Measurements from ENCODE around the gene MARK2.

MARK2 gene

DNA sequence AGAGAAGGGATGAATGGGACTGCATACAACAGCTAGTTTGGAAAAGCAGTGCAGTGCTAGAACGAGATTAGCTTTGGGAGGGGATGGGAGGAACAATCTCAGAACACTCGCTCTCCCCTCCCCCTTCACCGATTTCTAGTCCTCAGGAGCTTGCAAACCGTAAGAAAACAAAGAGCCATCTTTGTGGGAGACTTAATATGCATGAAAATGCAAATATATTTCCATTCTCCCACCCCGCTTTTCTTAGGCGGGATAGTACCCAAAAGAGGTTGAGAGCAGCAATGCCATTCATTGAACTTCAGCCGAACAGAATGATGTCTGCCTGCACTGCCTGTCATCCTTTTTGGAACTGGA is 24.6 kb upstream of the MARK2 start:
- H3K4me3 Mint-ChIP-seq, result peak overlapping the region; percentile 76 to 79
- H3K27ac Mint-ChIP-seq, result peak overlapping the region; percentile 0 to 39
- ATAC-seq (replicated peaks), result no peak
- no peak for DNase-seq
- peaks cover 12% of the 10 kb centered on the region for H3K36me3 Mint-ChIP-seq (ENCODE audit: insufficient read depth)
- H3K4me1 Mint-ChIP-seq (ENCODE audit: low read depth in 2 of 2), result peaks cover 9 to 14% of the 10 kb centered on the region in 2 donors
- H3K9me3 Mint-ChIP-seq, result no peaks in the 10 kb centered on the region
- no peaks in the 10 kb centered on the region for H3K27me3 Mint-ChIP-seq

DNA sequence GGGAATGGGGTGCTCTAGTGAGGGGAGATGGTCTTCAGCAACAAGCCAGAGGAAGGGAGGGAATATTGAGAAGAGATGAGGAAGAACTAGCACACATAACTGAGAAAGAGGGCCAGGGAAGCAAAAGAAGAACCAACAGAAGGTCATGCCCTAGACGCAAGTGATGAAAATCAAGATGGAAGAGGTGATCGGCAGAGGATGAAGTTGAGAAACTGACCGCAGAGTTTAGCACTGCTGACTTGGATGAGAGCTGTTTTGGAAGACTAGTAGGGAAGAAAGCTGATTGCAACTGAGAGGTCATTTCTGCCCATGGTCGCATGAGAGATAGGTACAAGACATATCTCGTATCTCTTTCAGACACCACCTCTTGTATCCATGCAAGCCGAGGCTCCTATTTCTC is 22.7 kb upstream of the MARK2 start:
- H3K4me3 Mint-ChIP-seq, result no peak overlapping the region
- DNase-seq, result no peak
- H3K27me3 Mint-ChIP-seq, result no peaks in the 10 kb centered on the region
- ATAC-seq (replicated peaks), result no peak
- no peaks in the 10 kb centered on the region for H3K9me3 Mint-ChIP-seq
- H3K36me3 Mint-ChIP-seq (ENCODE audit: insufficient read depth), result peaks cover 29% of the 10 kb centered on the region
- peak overlapping the region in 1 of 2 donors; percentile 33 for H3K27ac Mint-ChIP-seq
- peaks cover 9 to 14% of the 10 kb centered on the region in 2 donors for H3K4me1 Mint-ChIP-seq (ENCODE audit: low read depth in 2 of 2)

GRCh38 chr11:63816732-63817131 is 22.2 kb upstream of the MARK2 start:
- Mint-ChIP-seq H3K9me3 (no peaks in the 10 kb centered on the region), H3K4me1 (ENCODE audit: low read depth in 2 of 2) (peaks cover 9 to 14% of the 10 kb centered on the region in 2 donors), H3K27ac (no peak overlapping the region), H3K4me3 (no peak overlapping the region), H3K27me3 (no peaks in the 10 kb centered on the region), H3K36me3 (ENCODE audit: insufficient read depth) (peaks cover 31% of the 10 kb centered on the region)
- ATAC-seq (replicated peaks) (no peak), DNase-seq (no peak)

GRCh38 chr11:63817758-63818498 is 21.0 kb upstream of the MARK2 start:
- no peak overlapping the region for H3K27ac Mint-ChIP-seq
- no peak for ATAC-seq (replicated peaks)

DNA sequence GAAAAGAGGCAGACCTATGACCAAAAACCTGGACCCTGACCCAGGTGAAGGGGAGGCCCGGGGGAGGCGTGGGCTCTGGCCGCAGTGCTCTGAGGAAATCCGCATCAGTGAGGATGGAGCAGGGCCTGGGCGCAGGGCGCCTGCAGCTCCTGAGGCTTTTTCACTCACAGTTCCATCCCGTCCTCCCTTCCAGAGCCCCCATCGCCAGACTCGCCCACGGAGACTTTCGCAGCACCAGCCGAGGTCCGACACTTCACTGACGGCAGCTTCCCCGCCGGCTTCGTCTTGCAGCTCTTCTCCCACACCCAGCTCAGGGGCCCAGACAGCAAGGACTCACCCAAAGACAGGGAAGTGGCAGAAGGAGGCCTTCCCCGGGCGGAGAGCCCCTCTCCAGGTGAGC is 20.3 kb upstream of the MARK2 start:
- Mint-ChIP-seq H3K27ac (no peak overlapping the region), H3K36me3 (ENCODE audit: insufficient read depth) (peaks cover 50% of the 10 kb centered on the region), H3K27me3 (no peaks in the 10 kb centered on the region)

More at GRCh38 chr11:63817758-63818498, 21.0 kb upstream of the MARK2 start:
- no peaks in the 10 kb centered on the region for H3K9me3 Mint-ChIP-seq
- no peaks in the 10 kb centered on the region for H3K27me3 Mint-ChIP-seq
- peaks cover 43% of the 10 kb centered on the region for H3K36me3 Mint-ChIP-seq (ENCODE audit: insufficient read depth)
- H3K4me3 Mint-ChIP-seq, result no peak overlapping the region
- H3K4me1 Mint-ChIP-seq (ENCODE audit: low read depth in 2 of 2), result peaks cover 9 to 14% of the 10 kb centered on the region in 2 donors
- DNase-seq, result no peak

GRCh38 chr11:63821411-63821810 is 17.5 kb upstream of the MARK2 start:
- Mint-ChIP-seq H3K4me3 (no peak overlapping the region), H3K9me3 (no peaks in the 10 kb centered on the region), H3K27ac (peak overlapping the region in 1 of 2 donors; percentile 55), H3K4me1 (ENCODE audit: low read depth in 2 of 2) (no peaks in the 10 kb centered on the region), H3K36me3 (ENCODE audit: insufficient read depth) (peaks cover 57% of the 10 kb centered on the region), H3K27me3 (no peaks in the 10 kb centered on the region)
- no peak for ATAC-seq (replicated peaks)
- DNase-seq, result no peak

More for the DNA sequence above, 20.3 kb upstream of the MARK2 start:
- H3K4me3 Mint-ChIP-seq, result no peak overlapping the region
- H3K4me1 Mint-ChIP-seq (ENCODE audit: low read depth in 2 of 2), result peaks cover 9 to 14% of the 10 kb centered on the region in 2 donors
- ATAC-seq (replicated peaks), result no peak
- H3K9me3 Mint-ChIP-seq, result no peaks in the 10 kb centered on the region
- DNase-seq, result no peak

DNA sequence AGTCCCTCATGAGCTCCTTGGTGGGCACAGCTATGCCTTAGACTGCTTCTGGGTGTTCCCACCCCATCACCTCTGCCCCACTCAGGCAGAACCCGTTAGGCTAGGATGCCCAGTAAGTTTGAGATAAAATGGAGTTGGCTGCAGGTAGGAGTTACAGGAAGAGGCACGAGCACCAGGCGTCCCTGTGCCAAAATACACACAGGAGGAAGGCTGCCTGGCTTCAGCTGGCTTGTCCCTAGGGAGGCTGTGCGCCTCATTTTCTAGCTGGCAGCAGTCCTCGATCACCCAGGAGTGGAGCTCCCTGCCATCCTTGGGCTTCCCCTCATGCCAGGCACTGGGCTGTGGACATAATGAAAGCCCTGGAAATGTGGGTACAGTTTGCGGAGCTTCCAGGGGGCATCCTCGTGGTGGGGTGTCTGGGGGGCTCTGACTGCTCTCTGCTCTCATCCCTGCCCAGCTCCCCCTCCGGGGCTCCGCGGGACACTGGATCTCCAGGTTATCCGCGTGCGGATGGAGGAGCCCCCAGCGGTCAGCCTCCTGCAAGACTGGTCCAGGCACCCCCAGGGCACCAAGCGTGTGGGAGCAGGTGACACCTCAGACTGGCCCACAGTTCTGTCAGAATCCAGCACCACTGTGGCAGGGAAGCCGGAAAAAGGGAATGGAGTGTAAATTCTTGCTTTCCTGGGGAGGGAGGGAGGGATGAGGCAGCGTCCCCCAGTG is 12.3 kb upstream of the MARK2 start:
- no peak overlapping the region for H3K4me3 Mint-ChIP-seq
- ATAC-seq (replicated peaks) (no peak), DNase-seq (no peak)
- H3K27ac Mint-ChIP-seq, result peak overlapping the region; percentile 29 to 46
- no peaks in the 10 kb centered on the region for H3K4me1 Mint-ChIP-seq (ENCODE audit: low read depth in 2 of 2)
- H3K9me3 Mint-ChIP-seq, result no peaks in the 10 kb centered on the region
- H3K36me3 Mint-ChIP-seq (ENCODE audit: insufficient read depth), result peaks cover 28% of the 10 kb centered on the region
- H3K27me3 Mint-ChIP-seq, result no peaks in the 10 kb centered on the region

GRCh38 chr11:63829823-63830489 is 9.0 kb upstream of the MARK2 start:
- no peak overlapping the region for H3K4me3 Mint-ChIP-seq
- DNase-seq (no peak), ATAC-seq (replicated peaks) (no peak)
- H3K9me3 Mint-ChIP-seq, result no peaks in the 10 kb centered on the region
- peaks cover 6% of the 10 kb centered on the region for H3K36me3 Mint-ChIP-seq (ENCODE audit: insufficient read depth)
- no peaks in the 10 kb centered on the region for H3K27me3 Mint-ChIP-seq
- H3K27ac Mint-ChIP-seq, result no peak overlapping the region
- H3K4me1 Mint-ChIP-seq (ENCODE audit: low read depth in 2 of 2), result peaks cover 0 to 2% of the 10 kb centered on the region in 2 donors

GRCh38 chr11:63831326-63831725 is 7.6 kb upstream of the MARK2 start:
- Mint-ChIP-seq H3K27ac (no peak overlapping the region), H3K4me3 (no peak overlapping the region), H3K36me3 (ENCODE audit: insufficient read depth) (peaks cover 6% of the 10 kb centered on the region), H3K9me3 (no peaks in the 10 kb centered on the region), H3K27me3 (no peaks in the 10 kb centered on the region), H3K4me1 (ENCODE audit: low read depth in 2 of 2) (peaks cover 0 to 2% of the 10 kb centered on the region in 2 donors)
- no peak for ATAC-seq (replicated peaks)
- no peak for DNase-seq

GRCh38 chr11:63832336-63832735 is 6.6 kb upstream of the MARK2 start:
- Mint-ChIP-seq H3K9me3 (no peaks in the 10 kb centered on the region), H3K4me1 (ENCODE audit: low read depth in 2 of 2) (peaks cover 4 to 5% of the 10 kb centered on the region in 2 donors), H3K27me3 (no peaks in the 10 kb centered on the region), H3K36me3 (ENCODE audit: insufficient read depth) (peaks cover 6% of the 10 kb centered on the region), H3K4me3 (no peak overlapping the region), H3K27ac (no peak overlapping the region)
- DNase-seq (no peak), ATAC-seq (replicated peaks) (no peak)

- DNase-seq (no peak), ATAC-seq (replicated peaks) (no peak)
- Mint-ChIP-seq H3K27me3 (no peaks in the 10 kb centered on the region), H3K36me3 (ENCODE audit: insufficient read depth) (peaks cover 6% of the 10 kb centered on the region), H3K27ac (peak overlapping the region in 1 of 2 donors; percentile 42), H3K4me3 (no peak overlapping the region), H3K4me1 (ENCODE audit: low read depth in 2 of 2) (peaks cover 10 to 11% of the 10 kb centered on the region in 2 donors), H3K9me3 (no peaks in the 10 kb centered on the region)
Measured at GRCh38 chr11:63833048-63833447, 5.9 kb upstream of the MARK2 start.

DNA sequence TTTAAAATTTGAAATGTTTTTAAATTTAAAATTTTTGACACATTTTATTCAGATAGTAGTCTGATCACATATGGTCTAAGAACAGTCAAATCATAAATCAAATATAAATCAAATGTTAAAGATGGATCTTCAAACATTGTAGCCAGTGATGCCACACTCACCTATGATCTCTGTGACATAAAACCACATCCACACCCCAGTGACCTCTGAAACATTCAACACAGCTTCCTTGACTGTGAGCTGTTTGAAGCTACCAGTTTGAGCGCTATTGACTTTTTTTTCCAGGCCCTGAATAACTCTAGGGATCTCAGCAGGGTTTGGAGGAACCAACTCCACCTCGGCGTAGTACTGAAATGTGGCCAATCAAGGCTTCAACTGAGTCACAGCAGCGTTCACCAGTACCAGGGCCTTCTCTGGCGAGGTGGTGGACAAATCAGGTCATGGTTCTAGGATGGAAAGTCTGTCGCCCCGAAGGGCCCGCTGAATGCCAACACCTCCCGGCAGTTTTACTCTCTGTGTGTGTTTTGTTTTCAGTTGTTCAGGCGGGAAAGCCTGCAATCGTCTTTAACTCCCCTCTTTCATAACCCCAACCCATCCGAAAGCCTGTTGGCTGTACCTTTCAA is 4.3 kb upstream of the MARK2 start:
- Mint-ChIP-seq H3K27me3 (no peaks in the 10 kb centered on the region), H3K4me1 (ENCODE audit: low read depth in 2 of 2) (peaks cover 13 to 14% of the 10 kb centered on the region in 2 donors), H3K9me3 (no peaks in the 10 kb centered on the region), H3K36me3 (ENCODE audit: insufficient read depth) (peaks cover 14% of the 10 kb centered on the region), H3K27ac (no peak overlapping the region), H3K4me3 (no peak overlapping the region)
- DNase-seq (no peak), ATAC-seq (replicated peaks) (no peak)

- Mint-ChIP-seq H3K4me3 (no peak overlapping the region), H3K36me3 (ENCODE audit: insufficient read depth) (peaks cover 15% of the 10 kb centered on the region), H3K9me3 (no peaks in the 10 kb centered on the region), H3K27ac (no peak overlapping the region), H3K4me1 (ENCODE audit: low read depth in 2 of 2) (peaks cover 18 to 19% of the 10 kb centered on the region in 2 donors), H3K27me3 (no peaks in the 10 kb centered on the region)
- ATAC-seq (replicated peaks), result no peak
- no peak for DNase-seq
Measured at GRCh38 chr11:63835158-63835545, 3.8 kb upstream of the MARK2 start.
